Fibroblast of lung (primary cell): ENCODE results near the gene RASSF9. TPM values are rescaled to one million over a fixed set of nuclear protein-coding genes. Genes with fewer than 3 reads are reported as not detected.

Experiments used
- DNase-seq, 2 donors: peaks; one replicate each; pipeline versions ENCODE4 v3.0.0 to v3.0.0-alpha.2; 2010; ENCODE audit warnings: low read depth in 2 of 2
- H2AFZ ChIP-seq: 2 replicates; pipeline ENCODE4 v1.5.1; 2012; ENCODE audit warnings: low read length, control low read depth, inconsistent platforms
- H3K27ac ChIP-seq: 2 replicates; pipeline ENCODE4 v1.5.1; 2011; ENCODE audit warnings: low read length, control low read depth; ENCODE audit not compliant: insufficient read depth
- H3K27me3 ChIP-seq: 2 replicates; pipeline ENCODE4 v1.5.1; 2011; ENCODE audit warnings: mild to moderate bottlenecking, low read length; ENCODE audit not compliant: control insufficient read depth, insufficient read depth
- H3K36me3 ChIP-seq: 2 replicates; pipeline ENCODE4 v1.5.1; 2011; ENCODE audit warnings: low read length; ENCODE audit not compliant: control insufficient read depth, insufficient read depth
- H3K4me1 ChIP-seq: 2 replicates; pipeline ENCODE4 v1.5.1; 2011; ENCODE audit warnings: low read length; ENCODE audit not compliant: control insufficient read depth, insufficient read depth; ENCODE audit errors: extremely low read depth
- H3K4me2 ChIP-seq: 2 replicates; pipeline ENCODE4 v1.5.1; 2011; ENCODE audit warnings: low read length, control low read depth; ENCODE audit not compliant: insufficient read depth; ENCODE audit errors: extremely low read depth
- H3K4me3 ChIP-seq, 4 experiments: fragments of 200-600 bp in 1 of 4; sonication (generic) in 1 of 4; replicated peaks in 1 of 4; 2 replicates each; pipeline ENCODE4 v1.5.1; 2011 to 2016; ENCODE audit warnings: low read length in 4 of 4, low read depth in 3 of 4, mild to moderate bottlenecking in 3 of 4, control low read depth in 2 of 4, inconsistent platforms in 1 of 4, mixed read lengths in 1 of 4; ENCODE audit not compliant: insufficient read depth in 1 of 4; ENCODE audit errors: control extremely low read depth in 1 of 4
- H3K79me2 ChIP-seq: 2 replicates; pipeline ENCODE4 v1.5.1; 2012; ENCODE audit warnings: mild to moderate bottlenecking, low read length, inconsistent platforms; ENCODE audit not compliant: control insufficient read depth, insufficient read depth
- H3K9ac ChIP-seq: 2 replicates; pipeline ENCODE4 v1.5.1; 2011; ENCODE audit warnings: mild to moderate bottlenecking, low read length, control low read depth; ENCODE audit not compliant: insufficient read depth
- H3K9me3 ChIP-seq: 2 replicates; pipeline ENCODE4 v1.5.1; 2012; ENCODE audit warnings: low read depth, low read length; ENCODE audit not compliant: control insufficient read depth, insufficient read depth
- H4K20me1 ChIP-seq: 2 replicates; pipeline ENCODE4 v1.5.1; 2011; ENCODE audit warnings: low read length; ENCODE audit not compliant: control insufficient read depth, insufficient read depth; ENCODE audit errors: extremely low read depth
- CTCF ChIP-seq, 2 donors: IDR thresholded peaks in 1 of 2; conservative IDR thresholded peaks in 1 of 2; 1 replicate in 1 of 2; 2 replicates in 1 of 2; pipeline ENCODE4 v1.5.1; 2011 to 2012; ENCODE audit warnings: low read length in 2 of 2, control low read depth in 1 of 2, inconsistent platforms in 1 of 2, low read depth in 1 of 2, mild to moderate bottlenecking in 1 of 2
- EZH2 ChIP-seq: IDR thresholded peaks from 2 replicates; pipeline ENCODE4 v1.5.1; 2012; ENCODE audit warnings: low read length, control low read depth, mild to moderate bottlenecking; ENCODE audit errors: missing control alignments
- polyA plus RNA-seq, 2 donors: library from polyadenylated mRNA; depleted of rRNA in 1 of 2; stranded (reverse) in 1 of 2; unstranded in 1 of 2; fragments of >200 nt; gene quantifications; 2 replicates each; pipeline ENCODE4 v1.2.1, GENCODE V29; 2011 to 2012; ENCODE audit warnings: missing spikeins in 1 of 2
- total RNA-seq: library from RNA; depleted of rRNA; stranded (reverse); fragments of >200 nt; gene quantifications from 2 replicates; pipeline ENCODE4 v1.2.1, GENCODE V29; 2014

Gene RASSF9
- total and polyA plus RNA-seq, 2 donors (not counting 1 experiment from before 2014, with no cell fraction given), result 0.08 to 0.33 TPM

GRCh38 chr12:85820101-85820500 lies 16.1 kb downstream of the RASSF9 start:
- no peaks in the 10 kb centered on the region for H3K79me2 ChIP-seq
- no peak overlapping the region for H2AFZ ChIP-seq
- no peaks in the 10 kb centered on the region for H3K4me1 ChIP-seq
- no peaks in the 10 kb centered on the region for H3K9me3 ChIP-seq
- no peak overlapping the region for H3K4me2 ChIP-seq
- H3K27ac ChIP-seq, result no peak overlapping the region
- H3K4me3 ChIP-seq, result no peak overlapping the region
- DNase-seq, result peak in 1 of 2 donors; percentile 15
- TF ChIP-seq EZH2 (no peak), CTCF (conservative IDR thresholded peaks at IDR 0.05 in 1 of 2, IDR thresholded peaks at IDR 0.05 in 1 of 2; ENCODE audit: low read depth in 1 of 2, low read length in 2 of 2) (no peak)
- H3K9ac ChIP-seq, result no peak overlapping the region
- no peaks in the 10 kb centered on the region for H3K27me3 ChIP-seq
- H4K20me1 ChIP-seq, result no peaks in the 10 kb centered on the region
- H3K36me3 ChIP-seq, result no peaks in the 10 kb centered on the region

- no peaks in the 10 kb centered on the region for H3K4me1 ChIP-seq
- TF ChIP-seq CTCF (conservative IDR thresholded peaks at IDR 0.05 in 1 of 2, IDR thresholded peaks at IDR 0.05 in 1 of 2; ENCODE audit: low read depth in 1 of 2, low read length in 2 of 2) (no peak), EZH2 (no peak)
- no peak overlapping the region for H3K4me2 ChIP-seq
- no peak overlapping the region for H3K9ac ChIP-seq
- no peaks in the 10 kb centered on the region for H4K20me1 ChIP-seq
- H3K27ac ChIP-seq, result no peak overlapping the region
- no peaks in the 10 kb centered on the region for H3K79me2 ChIP-seq
- no peak overlapping the region for H2AFZ ChIP-seq
- H3K4me3 ChIP-seq, result no peak overlapping the region
- no peaks in the 10 kb centered on the region for H3K36me3 ChIP-seq
- no peak for DNase-seq
- H3K9me3 ChIP-seq, result no peaks in the 10 kb centered on the region
- no peaks in the 10 kb centered on the region for H3K27me3 ChIP-seq
These were observed 21.5 kb downstream of the RASSF9 start for GRCh38 chr12:85814741-85815140.

- no peak overlapping the region for H3K9ac ChIP-seq
- no peaks in the 10 kb centered on the region for H3K4me1 ChIP-seq
- no peaks in the 10 kb centered on the region for H3K9me3 ChIP-seq
- no peak for DNase-seq
- no peaks in the 10 kb centered on the region for H3K79me2 ChIP-seq
- no peaks in the 10 kb centered on the region for H4K20me1 ChIP-seq
- no peak overlapping the region for H3K4me2 ChIP-seq
- TF ChIP-seq EZH2 (no peak), CTCF (conservative IDR thresholded peaks at IDR 0.05 in 1 of 2, IDR thresholded peaks at IDR 0.05 in 1 of 2; ENCODE audit: low read depth in 1 of 2, low read length in 2 of 2) (no peak)
- no peaks in the 10 kb centered on the region for H3K27me3 ChIP-seq
- H2AFZ ChIP-seq, result no peak overlapping the region
- no peaks in the 10 kb centered on the region for H3K36me3 ChIP-seq
- no peak overlapping the region for H3K27ac ChIP-seq
- H3K4me3 ChIP-seq, result no peak overlapping the region
These were observed 22.1 kb downstream of the RASSF9 start for GRCh38 chr12:85814071-85814470.
